SK-N-MC (cell line): Measurements from ENCODE around the gene PREX1.
A peak's percentile ranks its signal among the peaks of the same experiment; 100 is the strongest.
"Not testable (repeated sequence)": the region's sequence is repeated elsewhere in the genome, so short reads cannot be mapped to it uniquely, and the experiment has no call there.

Source experiments
- DNase-seq: peaks from one replicate; pipeline ENCODE4 v3.0.0-alpha.2; 2011; ENCODE audit warnings: low read depth, low spot score
- H3K27ac ChIP-seq: fragments of 200-600 bp; sonication (generic); 2 replicates; pipeline ENCODE4 v1.5.1; 2016; ENCODE audit warnings: mixed run types
- H3K36me3 ChIP-seq: fragments of 200-600 bp; sonication (generic); 2 replicates; pipeline ENCODE4 v1.6.1; 2017; ENCODE audit warnings: antibody characterized with exemption, low read length, mixed read lengths; ENCODE audit not compliant: insufficient read depth
- H3K4me3 ChIP-seq: fragments of 200-600 bp; sonication (generic); 2 replicates; pipeline ENCODE4 v1.5.1; 2016
- H3K9ac ChIP-seq: fragments of 200-600 bp; sonication (generic); 2 replicates; pipeline ENCODE4 v1.8.0; 2017; ENCODE audit warnings: mixed run types, mixed read lengths; ENCODE audit not compliant: insufficient read length
- H3K9me3 ChIP-seq: fragments of 200-600 bp; sonication (generic); 2 replicates; pipeline ENCODE4 v1.6.1; 2017; ENCODE audit warnings: low read depth, mild to moderate bottlenecking, antibody characterized with exemption, low read length, moderate library complexity, mixed read lengths
- EZH2 ChIP-seq: fragments of 200-600 bp; sonication (generic); IDR thresholded peaks from one replicate; pipeline ENCODE4 v1.6.1; 2017; ENCODE audit warnings: antibody characterized with exemption
- FOXP2 ChIP-seq: optimal IDR thresholded peaks from 2 replicates; pipeline ENCODE3; 2011; ENCODE audit warnings: mild to moderate bottlenecking, moderate library complexity; ENCODE audit not compliant: insufficient read depth; ENCODE audit errors: extremely low read length, control extremely low read depth
- POLR2AphosphoS5 ChIP-seq: IDR thresholded peaks from 2 replicates; pipeline ENCODE4 v1.6.1; 2012; ENCODE audit warnings: mild to moderate bottlenecking, low read depth, low read length, borderline replicate concordance

Gene PREX1

DNA sequence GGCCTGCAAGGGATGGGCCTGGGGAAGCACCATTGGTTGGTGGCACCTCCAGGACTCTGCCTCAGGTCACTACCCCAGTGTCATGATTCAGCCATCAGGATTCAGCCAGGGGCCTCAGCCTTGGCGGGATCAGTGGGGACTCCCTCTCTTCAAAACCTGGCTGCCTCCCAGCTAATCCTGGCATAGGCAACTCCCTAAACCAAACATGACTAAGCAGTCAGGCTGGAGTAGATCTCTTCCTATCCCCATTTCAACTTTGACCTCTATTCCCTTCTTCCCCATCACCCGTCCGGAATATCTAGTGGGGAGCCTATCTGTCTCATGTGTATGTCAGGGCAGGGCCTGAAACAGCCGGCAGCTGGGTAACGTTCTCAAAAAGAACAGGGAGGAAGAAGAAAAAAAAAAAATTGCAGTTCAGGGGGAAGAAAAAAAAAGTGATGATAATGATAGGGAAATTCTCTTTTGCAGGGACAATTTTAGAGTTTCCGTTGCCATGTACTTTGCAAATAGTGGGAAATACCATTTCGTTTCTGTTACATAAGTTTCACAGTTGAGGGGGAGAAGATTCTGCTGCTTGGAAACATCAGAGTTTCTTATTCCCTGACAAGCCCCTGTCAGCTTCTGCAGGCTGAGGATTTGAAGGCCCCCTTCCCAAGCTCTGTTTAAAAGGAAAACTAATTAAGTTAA, 4.1 kb upstream of the PREX1 start:
- Histone ChIP-seq H3K36me3 (no peaks in the 10 kb centered on the region), H3K9me3 (no peaks in the 10 kb centered on the region), H3K27ac (peak overlapping the region; percentile 97), H3K9ac (peak overlapping the region; percentile 39), H3K4me3 (peak overlapping the region; percentile 65)
- peak; percentile 72 for DNase-seq
- TF ChIP-seq EZH2 (no peak), POLR2AphosphoS5 (no peak), FOXP2 (no peak)

DNA sequence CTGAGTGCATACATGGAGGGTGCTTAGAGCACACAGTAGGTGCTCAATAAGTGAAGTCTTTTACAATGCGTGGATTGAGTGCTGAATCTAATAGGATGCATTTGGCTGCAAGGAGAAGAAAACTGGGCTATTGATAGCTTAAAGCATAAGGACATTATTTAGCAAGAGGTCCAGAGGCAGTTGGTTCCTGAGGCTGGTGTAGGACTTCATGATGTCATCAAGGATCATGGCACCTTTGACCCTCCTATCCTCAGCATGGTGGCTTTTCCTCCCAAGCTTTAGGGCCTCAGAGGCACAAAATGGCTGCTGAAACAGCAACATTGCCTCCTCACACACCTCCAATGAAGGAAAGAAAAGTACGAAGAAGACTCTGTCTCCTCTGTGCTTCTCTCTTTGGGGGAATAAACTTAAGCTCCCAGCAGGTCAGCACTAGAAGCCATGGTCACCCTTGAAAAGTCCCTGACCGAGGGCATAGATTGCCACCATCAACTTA, 3.1 kb upstream of the PREX1 start:
- Histone ChIP-seq H3K4me3 (no peak overlapping the region), H3K27ac (peak overlapping the region; percentile 97), H3K9ac (no peak overlapping the region), H3K36me3 (no peaks in the 10 kb centered on the region), H3K9me3 (no peaks in the 10 kb centered on the region)
- DNase-seq: no peak
- no peak for TF ChIP-seq POLR2AphosphoS5
- no peak for TF ChIP-seq FOXP2
- no peak for TF ChIP-seq EZH2

DNA sequence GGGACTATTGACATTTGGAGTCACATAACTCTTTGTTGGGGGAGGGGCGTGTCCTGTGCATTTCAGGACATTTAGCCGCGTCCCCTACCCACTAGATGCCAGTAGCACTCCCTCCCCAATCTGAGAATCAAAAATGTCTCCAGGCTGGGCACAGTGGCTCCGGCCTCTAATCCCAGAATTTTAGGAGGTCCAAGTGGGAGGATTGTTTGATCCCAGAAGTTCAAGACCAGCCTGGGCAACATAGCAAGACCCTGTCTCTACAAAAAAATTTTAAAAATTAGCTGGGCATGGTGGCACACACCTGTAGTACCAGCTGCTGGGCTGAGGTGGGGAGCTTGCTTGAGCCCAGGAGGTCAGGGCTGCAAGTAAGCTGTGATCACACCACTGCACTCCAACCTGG, 2.1 kb upstream of the PREX1 start:
- Histone ChIP-seq H3K27ac (no peak overlapping the region), H3K9me3 (no peaks in the 10 kb centered on the region), H3K9ac (no peak overlapping the region), H3K36me3 (peaks cover 6% of the 10 kb centered on the region; the same call in 1 of the 2 replicates), H3K4me3 (no peak overlapping the region)
- DNase-seq: no peak
- no peak for TF ChIP-seq FOXP2
- no peak for TF ChIP-seq EZH2
- TF ChIP-seq POLR2AphosphoS5: no peak

DNA sequence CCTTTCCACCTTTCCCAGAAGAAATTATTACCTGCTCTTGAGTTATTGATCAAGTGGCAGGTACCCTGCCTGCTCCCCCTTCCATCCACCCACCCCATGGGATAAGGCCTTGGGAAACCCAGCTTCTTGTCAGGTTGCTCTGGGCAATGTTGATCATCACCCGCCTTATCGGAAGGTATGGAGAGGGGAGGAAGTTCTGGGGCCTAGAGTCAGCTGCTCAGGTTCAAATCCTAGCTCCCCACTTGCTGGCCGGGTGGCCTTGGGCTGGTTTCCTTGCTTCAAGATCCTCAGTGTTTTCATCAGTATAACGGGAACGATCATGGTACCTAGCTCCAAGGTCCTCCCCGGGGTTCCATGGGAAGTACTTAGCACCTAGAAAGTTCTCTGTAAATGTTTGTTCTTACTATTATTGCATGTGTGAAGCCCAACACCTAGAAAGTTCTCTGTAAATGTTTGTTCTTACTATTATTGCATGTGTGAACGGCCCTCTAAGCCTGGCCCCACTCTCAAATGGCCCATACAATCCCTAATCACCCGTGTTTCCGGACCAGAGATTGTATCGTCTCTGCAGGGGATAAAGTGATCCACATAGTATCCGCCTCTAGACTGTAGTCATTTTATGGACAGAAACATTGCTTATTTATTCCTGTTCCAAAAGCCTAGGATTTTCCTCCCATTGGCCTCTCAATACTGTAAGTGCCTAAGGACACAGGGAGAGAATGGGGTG, 1.1 kb upstream of the PREX1 start:
- TF ChIP-seq POLR2AphosphoS5 (no peak), EZH2 (no peak), FOXP2 (no peak)
- H3K9me3 ChIP-seq: no peaks in the 10 kb centered on the region
- H3K4me3 ChIP-seq: peak overlapping the region; percentile 86
- H3K27ac ChIP-seq: peak overlapping the region; percentile 80
- H3K36me3 ChIP-seq: peaks cover 11% of the 10 kb centered on the region
- H3K9ac ChIP-seq: peak overlapping the region; percentile 87
- DNase-seq: no peak

DNA sequence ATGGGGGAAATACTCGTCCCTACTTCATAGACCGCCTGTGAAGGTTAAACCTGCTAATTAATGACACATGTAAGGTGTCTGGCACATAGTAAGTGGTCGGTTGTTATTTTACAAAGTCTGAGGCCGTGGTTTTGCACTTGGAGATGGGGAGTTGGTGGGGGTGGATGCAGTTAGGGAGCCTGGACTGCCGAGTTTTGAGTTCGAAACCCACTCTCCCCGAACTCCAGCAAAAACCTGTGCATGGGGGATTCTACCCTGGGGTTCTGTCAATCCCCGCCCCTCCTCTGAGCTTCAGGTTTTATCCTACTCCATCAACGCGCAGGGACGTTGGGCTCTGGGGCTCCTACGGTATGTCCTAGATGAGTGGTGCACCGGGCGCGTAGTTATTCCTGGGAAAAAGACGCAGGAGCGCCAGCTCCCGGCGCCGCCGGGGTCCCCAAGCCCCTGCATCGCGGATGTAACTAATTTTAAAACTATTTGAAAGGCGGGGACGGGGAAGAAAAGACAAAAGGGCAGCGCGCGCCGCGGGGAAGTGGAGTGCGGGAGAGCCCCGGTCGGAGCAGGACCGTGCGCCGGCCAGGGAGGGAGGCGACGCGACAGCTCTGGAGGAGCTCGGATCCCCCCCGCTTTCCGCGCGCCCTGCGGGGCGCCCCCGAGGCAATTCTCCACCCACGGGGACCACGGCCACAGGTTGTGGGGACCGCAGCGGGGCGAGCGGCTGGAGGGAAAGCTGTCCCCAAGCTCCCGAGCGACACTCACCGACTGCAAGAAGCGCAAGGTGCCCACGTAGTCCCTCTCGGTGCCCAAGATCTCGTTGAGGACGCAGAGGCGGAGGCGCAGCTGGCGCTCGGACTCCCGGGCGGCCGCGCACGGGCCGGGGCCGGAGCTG, 672 bp downstream of the PREX1 start:
- Histone ChIP-seq H3K36me3 (peaks cover 21% of the 10 kb centered on the region), H3K4me3 (peak overlapping the region; percentile 85), H3K9ac (peak overlapping the region; percentile 87), H3K27ac (peak overlapping the region; percentile 89), H3K9me3 (no peaks in the 10 kb centered on the region)
- DNase-seq: no peak
- no peak for TF ChIP-seq EZH2
- no peak for TF ChIP-seq POLR2AphosphoS5
- TF ChIP-seq FOXP2: no peak

DNA sequence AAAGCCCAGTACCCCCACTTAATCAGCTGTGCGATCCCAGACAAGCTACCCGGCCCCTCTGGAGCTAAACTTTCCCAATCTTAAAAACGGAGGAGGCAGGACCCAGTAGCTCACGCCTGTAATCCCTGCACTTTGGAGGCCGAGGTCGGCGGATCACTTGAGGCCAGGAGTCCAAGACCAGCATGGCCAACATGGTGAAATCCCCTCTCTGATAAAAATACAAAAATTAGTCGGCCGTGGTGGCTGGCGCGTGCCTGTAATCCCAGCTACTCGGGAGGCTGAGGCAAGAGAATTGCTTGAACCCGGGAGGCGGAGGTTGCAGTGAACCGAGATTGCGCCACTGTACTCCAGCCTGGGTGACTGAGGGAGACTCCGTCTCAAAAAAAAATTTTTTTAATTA, 1.3 kb downstream of the PREX1 start:
- H3K27ac ChIP-seq: peak overlapping the region; percentile 89
- H3K36me3 ChIP-seq: peaks cover 25% of the 10 kb centered on the region
- H3K9ac ChIP-seq: peak overlapping the region; percentile 87
- DNase-seq, H3K9me3 ChIP-seq: not testable (repeated sequence)
- H3K4me3 ChIP-seq: peak overlapping the region; percentile 85

DNA sequence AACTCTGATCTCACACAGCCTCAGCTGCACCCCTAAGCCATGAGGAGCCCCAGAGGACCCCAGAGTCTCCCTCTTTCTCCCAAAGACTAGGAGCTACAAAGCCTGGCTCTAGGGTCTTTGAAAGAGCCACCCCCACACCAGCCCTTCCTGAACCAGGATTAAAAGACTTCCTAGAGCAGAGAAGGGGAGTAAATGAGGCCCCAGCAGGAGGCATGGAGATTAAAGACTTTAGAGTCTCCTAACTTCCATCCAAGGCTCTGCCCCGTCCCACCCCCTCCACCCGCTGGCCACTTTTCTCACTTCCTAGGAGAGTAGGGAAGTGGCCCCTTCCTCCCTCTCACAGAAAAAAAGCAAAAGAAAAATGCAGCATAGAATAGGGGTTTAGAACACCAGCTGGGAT, 1.7 kb downstream of the PREX1 start:
- H3K36me3 ChIP-seq: peaks cover 29% of the 10 kb centered on the region
- DNase-seq: no peak
- H3K4me3 ChIP-seq: peak overlapping the region; percentile 85
- H3K27ac ChIP-seq: peak overlapping the region; percentile 89
- peak overlapping the region; percentile 87 for H3K9ac ChIP-seq
- H3K9me3 ChIP-seq: no peaks in the 10 kb centered on the region
- TF ChIP-seq POLR2AphosphoS5: no peak
- no peak for TF ChIP-seq EZH2

DNA sequence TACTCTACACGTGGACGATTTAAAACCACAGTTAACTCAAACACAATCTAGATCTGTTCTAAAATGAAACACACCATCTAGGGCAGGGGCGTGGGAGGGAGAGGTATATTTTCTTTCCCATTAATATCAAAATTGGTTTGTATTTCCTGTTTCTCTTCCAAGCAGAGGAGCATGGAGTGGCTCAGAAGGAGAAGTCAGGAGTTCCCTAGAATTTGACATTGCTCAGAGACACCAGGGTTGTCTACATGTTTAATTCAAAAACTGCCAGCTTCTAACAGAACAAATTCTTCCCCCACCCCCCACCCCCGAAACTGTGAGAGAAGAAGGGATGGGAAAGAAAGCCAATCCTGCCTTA, 2.3 kb downstream of the PREX1 start:
- no peak for DNase-seq
- TF ChIP-seq FOXP2 (no peak), POLR2AphosphoS5 (no peak), EZH2 (no peak)
- Histone ChIP-seq H3K9ac (peak overlapping the region; percentile 87), H3K36me3 (peaks cover 31% of the 10 kb centered on the region), H3K9me3 (no peaks in the 10 kb centered on the region), H3K4me3 (peak overlapping the region; percentile 85), H3K27ac (peak overlapping the region; percentile 89)
